ENCODE measurements around the gene DNASE1L2. TPM values are rescaled to one million over a fixed set of nuclear protein-coding genes. Genes with fewer than 3 reads are reported as not detected.
A peak's percentile ranks its signal among the peaks of the same experiment; 100 is the strongest.

Gene DNASE1L2
- polyA plus RNA-seq, 3 donors: 1.1 TPM; not detected in 2

DNA sequence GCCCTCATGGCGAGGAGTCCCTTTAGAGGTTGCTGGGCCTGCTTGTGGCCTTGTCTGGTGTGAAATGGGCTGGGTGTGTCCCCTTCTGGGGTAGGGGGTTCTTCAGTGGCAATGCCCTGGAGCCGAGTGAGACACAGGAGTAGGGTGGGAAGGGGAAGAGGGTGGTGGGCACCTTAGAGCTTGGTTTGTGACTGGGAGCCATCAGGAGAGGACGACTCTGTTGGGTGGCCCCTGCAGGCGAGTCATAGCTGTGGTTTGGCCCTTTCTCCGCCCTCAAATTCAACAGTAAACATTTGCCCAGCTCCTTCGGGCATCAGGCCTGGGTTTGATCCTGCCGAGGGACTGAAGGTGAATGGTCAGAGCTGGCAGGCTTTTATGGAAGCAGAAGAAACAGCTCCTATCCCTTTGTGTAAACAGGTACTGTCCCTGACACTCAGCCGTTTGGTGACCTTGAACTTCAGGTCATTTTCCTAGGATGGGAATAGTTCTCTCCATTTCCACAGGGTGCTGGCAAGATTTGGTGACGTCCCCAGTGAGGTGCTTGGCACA is 9.9 kb upstream of the DNASE1L2 start:
- no peak overlapping the region for H3K4me3 Mint-ChIP-seq
- H3K4me2 ChIP-seq (replicated peaks; ENCODE audit: extremely low read depth, low read length, poor library complexity, severe bottlenecking): no peak overlapping the region

DNA sequence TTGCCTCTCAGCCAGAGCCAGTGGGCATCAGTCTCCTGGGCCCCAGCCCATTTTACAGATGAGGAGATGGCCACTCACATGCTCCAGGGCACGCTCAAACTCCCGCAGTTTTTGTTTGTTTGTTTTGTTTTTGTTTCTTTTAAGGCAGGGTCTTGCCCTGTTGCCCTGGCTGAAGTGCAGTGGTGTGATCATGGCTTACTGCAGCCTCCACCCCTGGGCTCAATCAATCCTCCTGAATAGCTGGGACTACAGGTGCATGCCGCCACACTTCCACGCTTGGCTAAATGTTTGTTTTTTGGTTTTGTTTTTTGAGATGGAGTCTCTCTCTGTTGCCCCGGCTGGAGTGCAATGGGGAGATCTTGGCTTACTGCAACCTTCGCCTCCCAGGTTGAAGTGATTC is 9.3 kb upstream of the DNASE1L2 start:
- Mint-ChIP-seq H3K4me3 (no peak overlapping the region), H3K9me3 (no peaks in the 10 kb centered on the region), H3K4me1 (peaks cover 22% of the 10 kb centered on the region), H3K27me3 (ENCODE audit: low read depth in 3 of 3) (peaks cover 0 to 2% (median 0%) of the 10 kb centered on the region in 3 donors), H3K27ac (peak overlapping the region in 2 of 7 donors; percentile 32 to 74), H3K36me3 (peaks cover 28 to 49% of the 10 kb centered on the region in 2 donors)
- Histone ChIP-seq H2AFZ (ENCODE audit: insufficient read depth, low read depth, low read length, poor library complexity, severe bottlenecking) (no peak overlapping the region), H3K36me3 (replicated peaks in 1 of 2; ENCODE audit: control insufficient read depth in 1 of 2, insufficient read depth in 2 of 2, low read length in 2 of 2) (peaks cover 37 to 50% of the 10 kb centered on the region in 2 donors), H3K27ac (ENCODE audit: low read depth in 1 of 2, low read length in 2 of 2) (no peak overlapping the region), H3K9me3 (replicated peaks in 1 of 2; ENCODE audit: control insufficient read depth in 1 of 2, insufficient read depth in 1 of 2, low read length in 2 of 2) (no peaks in the 10 kb centered on the region), H4K20me1 (ENCODE audit: insufficient read depth, low read length) (peaks cover 15% of the 10 kb centered on the region), H3K4me1 (ENCODE audit: control insufficient read depth in 1 of 2, insufficient read depth in 2 of 2, low read length in 2 of 2) (peaks cover 13 to 17% of the 10 kb centered on the region in 2 donors), H3K79me2 (ENCODE audit: insufficient read depth, low read length) (peaks cover 42% of the 10 kb centered on the region), H3K9ac (ENCODE audit: insufficient read depth, low read length, poor library complexity, severe bottlenecking) (no peak overlapping the region), H3K4me2 (replicated peaks; ENCODE audit: extremely low read depth, low read length, poor library complexity, severe bottlenecking) (no peak overlapping the region), H3K27me3 (ENCODE audit: control insufficient read depth in 2 of 2, insufficient read depth in 2 of 2, low read length in 2 of 2) (no peaks in the 10 kb centered on the region), H3K4me3 (replicated peaks in 1 of 3; ENCODE audit: low read depth in 2 of 3, low read length in 3 of 3) (no peak overlapping the region)
- no peak for DNase-seq
- 92% methylated on average over 2 of the region's 6 CpGs for WGBS (ENCODE audit: insufficient coverage)
- intact Hi-C loops (cut with micrococcal nuclease): no loop called here
- TF ChIP-seq, protein P1, sequence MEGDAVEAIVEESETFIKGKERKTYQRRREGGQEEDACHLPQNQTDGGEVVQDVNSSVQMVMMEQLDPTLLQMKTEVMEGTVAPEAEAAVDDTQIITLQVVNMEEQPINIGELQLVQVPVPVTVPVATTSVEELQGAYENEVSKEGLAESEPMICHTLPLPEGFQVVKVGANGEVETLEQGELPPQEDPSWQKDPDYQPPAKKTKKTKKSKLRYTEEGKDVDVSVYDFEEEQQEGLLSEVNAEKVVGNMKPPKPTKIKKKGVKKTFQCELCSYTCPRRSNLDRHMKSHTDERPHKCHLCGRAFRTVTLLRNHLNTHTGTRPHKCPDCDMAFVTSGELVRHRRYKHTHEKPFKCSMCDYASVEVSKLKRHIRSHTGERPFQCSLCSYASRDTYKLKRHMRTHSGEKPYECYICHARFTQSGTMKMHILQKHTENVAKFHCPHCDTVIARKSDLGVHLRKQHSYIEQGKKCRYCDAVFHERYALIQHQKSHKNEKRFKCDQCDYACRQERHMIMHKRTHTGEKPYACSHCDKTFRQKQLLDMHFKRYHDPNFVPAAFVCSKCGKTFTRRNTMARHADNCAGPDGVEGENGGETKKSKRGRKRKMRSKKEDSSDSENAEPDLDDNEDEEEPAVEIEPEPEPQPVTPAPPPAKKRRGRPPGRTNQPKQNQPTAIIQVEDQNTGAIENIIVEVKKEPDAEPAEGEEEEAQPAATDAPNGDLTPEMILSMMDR (IDR thresholded peaks at IDR 0.05): no peak

More for the DNA sequence above, 9.9 kb upstream of the DNASE1L2 start:
- peaks cover 15% of the 10 kb centered on the region for H4K20me1 ChIP-seq (ENCODE audit: insufficient read depth, low read length)
- peaks cover 13 to 17% of the 10 kb centered on the region in 2 donors for H3K4me1 ChIP-seq (ENCODE audit: control insufficient read depth in 1 of 2, insufficient read depth in 2 of 2, low read length in 2 of 2)
- no peak overlapping the region for H3K4me3 ChIP-seq (replicated peaks in 1 of 3; ENCODE audit: low read depth in 2 of 3, low read length in 3 of 3)
- 69% methylated on average over 4 of the region's 9 CpGs for WGBS (ENCODE audit: insufficient coverage)
- peak overlapping the region in 1 of 2 donors; percentile 15 for H3K27ac ChIP-seq (ENCODE audit: low read depth in 1 of 2, low read length in 2 of 2)
- intact Hi-C loops (cut with micrococcal nuclease): no loop called here
- no peaks in the 10 kb centered on the region for H3K27me3 ChIP-seq (ENCODE audit: control insufficient read depth in 2 of 2, insufficient read depth in 2 of 2, low read length in 2 of 2)
- no peak overlapping the region for H3K9ac ChIP-seq (ENCODE audit: insufficient read depth, low read length, poor library complexity, severe bottlenecking)
- no peak overlapping the region for H2AFZ ChIP-seq (ENCODE audit: insufficient read depth, low read depth, low read length, poor library complexity, severe bottlenecking)
- TF ChIP-seq, protein P1 (IDR thresholded peaks at IDR 0.05): no peak
- H3K36me3 ChIP-seq (replicated peaks in 1 of 2; ENCODE audit: control insufficient read depth in 1 of 2, insufficient read depth in 2 of 2, low read length in 2 of 2): peaks cover 31 to 44% of the 10 kb centered on the region in 2 donors
- H3K27me3 Mint-ChIP-seq (ENCODE audit: low read depth in 3 of 3): peaks cover 0 to 2% (median 0%) of the 10 kb centered on the region in 3 donors
- no peaks in the 10 kb centered on the region for H3K9me3 Mint-ChIP-seq
- no peaks in the 10 kb centered on the region for H3K9me3 ChIP-seq (replicated peaks in 1 of 2; ENCODE audit: control insufficient read depth in 1 of 2, insufficient read depth in 1 of 2, low read length in 2 of 2)
- peaks cover 22% of the 10 kb centered on the region for H3K4me1 Mint-ChIP-seq
- peaks cover 42% of the 10 kb centered on the region for H3K79me2 ChIP-seq (ENCODE audit: insufficient read depth, low read length)
- peaks cover 24 to 43% of the 10 kb centered on the region in 2 donors for H3K36me3 Mint-ChIP-seq
- no peak for DNase-seq
- H3K27ac Mint-ChIP-seq: peak overlapping the region in 1 of 7 donors; percentile 33
